Activated T-helper 17 cell treated with anti-CD3 and anti-CD28 coated beads, Interleukin-2, amount 50 U/mL, for 72 hours (primary cell): ENCODE measurements around the gene NUP35. TPM values are rescaled to one million over a fixed set of nuclear protein-coding genes. Genes with fewer than 3 reads are reported as not detected.

Experiments used
- ATAC-seq: fragments of 150-1000 bp; cut with Tn5 transposase; replicated peaks from 2 replicates; pipeline ENCODE4 v1.10.0; 2021; ENCODE audit warnings: mild to moderate bottlenecking, moderate library complexity
- H3K27ac Mint-ChIP-seq: one replicate; pipeline ENCODE4 v1.8.0; 2022; ENCODE audit warnings: mixed read lengths
- H3K27me3 Mint-ChIP-seq: one replicate; pipeline ENCODE4 v1.8.0; 2022; ENCODE audit warnings: mixed read lengths
- H3K36me3 Mint-ChIP-seq: one replicate; pipeline ENCODE4 v1.8.0; 2022; ENCODE audit warnings: low read depth, mild to moderate bottlenecking, mixed read lengths
- H3K4me1 Mint-ChIP-seq: one replicate; pipeline ENCODE4 v1.8.0; 2022; ENCODE audit warnings: mixed read lengths
- H3K4me3 Mint-ChIP-seq: one replicate; pipeline ENCODE4 v1.8.0; 2022; ENCODE audit warnings: mild to moderate bottlenecking, mixed read lengths
- H3K9me3 Mint-ChIP-seq: one replicate; pipeline ENCODE4 v1.8.0; 2022; ENCODE audit warnings: mixed read lengths
- total RNA-seq, 2 donors: library from RNA; stranded (reverse); gene quantifications; one replicate each; pipeline ENCODE4 v1.2.3, GENCODE V29; 2022

NUP35 gene, protein sequence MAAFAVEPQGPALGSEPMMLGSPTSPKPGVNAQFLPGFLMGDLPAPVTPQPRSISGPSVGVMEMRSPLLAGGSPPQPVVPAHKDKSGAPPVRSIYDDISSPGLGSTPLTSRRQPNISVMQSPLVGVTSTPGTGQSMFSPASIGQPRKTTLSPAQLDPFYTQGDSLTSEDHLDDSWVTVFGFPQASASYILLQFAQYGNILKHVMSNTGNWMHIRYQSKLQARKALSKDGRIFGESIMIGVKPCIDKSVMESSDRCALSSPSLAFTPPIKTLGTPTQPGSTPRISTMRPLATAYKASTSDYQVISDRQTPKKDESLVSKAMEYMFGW
- total RNA-seq = 10 to 100 TPM; 30.6 to 33.2 TPM

DNA sequence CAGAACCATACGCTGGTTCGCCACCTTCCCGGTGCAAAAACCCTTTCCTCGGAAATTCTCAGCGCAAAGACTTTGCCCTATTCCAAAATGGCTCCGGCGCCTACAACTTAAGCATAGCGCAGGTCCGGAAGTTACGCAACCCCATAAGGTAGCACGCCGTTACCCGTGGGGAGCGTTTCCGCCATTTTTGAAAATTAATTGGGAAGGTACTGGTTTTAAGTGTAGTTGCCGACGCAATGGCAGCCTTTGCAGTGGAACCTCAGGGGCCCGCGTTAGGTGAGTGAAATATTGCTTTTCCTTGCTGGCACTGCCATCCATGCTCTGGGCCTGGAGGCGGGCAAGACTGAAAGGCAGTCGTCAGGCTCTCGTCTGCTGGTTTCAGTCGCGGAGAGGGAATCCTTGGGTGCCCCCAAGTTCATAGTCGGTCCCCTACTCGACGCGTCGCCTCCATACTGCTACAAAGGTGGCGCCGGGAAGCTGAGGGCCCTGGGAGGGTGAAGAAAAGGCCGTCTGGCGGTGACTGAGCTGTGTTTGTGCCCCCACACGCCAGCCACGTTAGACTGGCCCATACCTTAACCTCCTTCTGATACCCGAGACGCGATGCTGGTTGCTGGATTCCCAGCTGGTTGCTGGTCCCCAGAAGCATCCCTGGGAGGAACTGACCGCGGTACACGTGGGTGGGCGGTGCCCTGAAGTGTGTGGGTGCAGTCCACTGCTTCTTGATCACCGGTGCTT lies at the start of gene NUP35:
NUP35 (plus strand) TSS at position 222 of the 735 bp plus-strand sequence; CDS start at position 237, 15 bp downstream.
- Mint-ChIP-seq H3K4me3 (peak within 1 kb of the TSS; percentile 97), H3K9me3 (no peaks in the 10 kb centered on the region), H3K36me3 (peaks cover 36% of the 10 kb centered on the region), H3K4me1 (peaks cover 13% of the 10 kb centered on the region), H3K27me3 (peaks cover 5% of the 10 kb centered on the region), H3K27ac (peak within 1 kb of the TSS; percentile 95)
- ATAC-seq = peak; percentile 97

DNA sequence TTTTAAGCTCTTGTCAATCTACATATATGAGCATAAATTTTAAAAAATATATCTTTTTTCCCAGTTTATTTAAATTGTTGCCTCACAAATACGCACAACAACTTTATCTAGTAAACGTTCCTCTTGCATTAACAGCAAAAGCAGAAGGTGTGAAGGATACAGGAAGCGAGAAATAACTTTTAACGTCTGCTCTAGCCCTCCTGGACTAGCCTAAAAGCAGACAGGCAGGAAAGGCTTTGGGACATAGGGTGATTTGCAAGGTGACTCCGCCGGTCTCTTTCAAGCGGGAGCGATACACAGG lies 46.1 kb upstream of the NUP35 start:
- no peak for ATAC-seq
- Mint-ChIP-seq H3K4me1 (peaks cover 6% of the 10 kb centered on the region), H3K36me3 (no peaks in the 10 kb centered on the region), H3K9me3 (no peaks in the 10 kb centered on the region), H3K27ac (peak overlapping the region; percentile 88), H3K4me3 (peak overlapping the region; percentile 96), H3K27me3 (no peaks in the 10 kb centered on the region)

GRCh38 chr2:183078464-183079138 lies 45.6 kb upstream of the NUP35 start, which contains the start of gene DUSP19:
TSS of gene DUSP19 (plus strand) at chr2:183078747. CDS start at chr2:183078934, 187 bp downstream.
- peak; percentile 96 for ATAC-seq
- Mint-ChIP-seq H3K9me3 (no peaks in the 10 kb centered on the region), H3K27me3 (no peaks in the 10 kb centered on the region), H3K4me1 (peaks cover 6% of the 10 kb centered on the region), H3K27ac (peak within 1 kb of the TSS; percentile 88), H3K36me3 (no peaks in the 10 kb centered on the region), H3K4me3 (peak within 1 kb of the TSS; percentile 96)

DNA sequence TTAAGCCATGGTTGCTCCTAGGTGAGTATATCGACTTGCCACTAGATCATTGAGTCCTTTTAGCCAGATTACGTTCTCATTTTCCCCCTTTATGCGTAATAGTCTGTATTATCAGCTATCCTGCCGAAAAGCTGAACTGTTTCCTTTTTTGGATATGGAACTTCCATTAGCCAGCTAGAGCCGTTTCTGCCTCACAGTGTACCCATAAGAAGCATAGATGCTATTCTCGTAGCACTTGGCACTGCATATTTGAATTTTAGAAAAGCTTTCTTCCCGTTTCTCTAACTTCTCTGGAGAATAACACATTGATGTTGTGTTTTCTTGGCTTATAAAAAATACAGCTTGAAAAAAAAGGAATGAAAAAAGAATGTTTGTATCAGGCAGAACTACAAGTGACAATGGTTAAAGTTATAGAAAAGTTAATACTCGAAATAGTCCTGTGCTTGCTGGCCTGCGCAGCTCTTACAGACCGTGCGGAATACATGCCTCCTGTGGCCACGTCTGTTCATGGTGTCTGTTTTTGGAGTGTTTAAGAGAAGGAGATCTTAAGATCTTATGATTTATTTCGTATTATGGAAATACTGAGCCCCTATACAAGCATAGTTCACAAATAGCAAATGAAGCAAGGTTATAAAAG lies 45.0 kb upstream of the NUP35 start:
- Mint-ChIP-seq H3K27ac (peak overlapping the region; percentile 88), H3K4me3 (peak overlapping the region; percentile 96), H3K36me3 (no peaks in the 10 kb centered on the region), H3K4me1 (peaks cover 6% of the 10 kb centered on the region), H3K27me3 (no peaks in the 10 kb centered on the region), H3K9me3 (no peaks in the 10 kb centered on the region)
- peak; percentile 43 for ATAC-seq

DNA sequence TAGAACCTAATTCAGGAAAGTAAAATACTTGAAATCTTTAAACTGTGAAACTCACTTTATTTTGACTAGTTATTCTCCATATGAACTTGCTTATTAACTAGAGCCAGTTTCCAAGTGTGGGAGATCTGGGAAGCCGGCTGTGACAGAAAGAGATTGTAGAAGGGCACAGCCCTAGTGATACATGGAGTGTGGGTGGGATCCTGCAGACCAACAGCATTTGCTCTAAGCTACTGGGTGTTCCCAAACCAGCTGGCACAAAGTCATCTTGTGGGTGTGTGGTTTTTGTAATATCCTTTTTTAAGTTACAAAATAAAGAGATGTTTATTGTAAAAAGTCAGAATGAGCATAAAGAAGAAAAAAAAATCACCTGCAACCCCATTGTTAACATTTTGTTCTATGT lies 42.3 kb upstream of the NUP35 start:
- Mint-ChIP-seq H3K36me3 (no peaks in the 10 kb centered on the region), H3K4me3 (no peak overlapping the region), H3K27ac (no peak overlapping the region), H3K27me3 (no peaks in the 10 kb centered on the region), H3K9me3 (no peaks in the 10 kb centered on the region), H3K4me1 (peaks cover 6% of the 10 kb centered on the region)
- no peak for ATAC-seq

DNA sequence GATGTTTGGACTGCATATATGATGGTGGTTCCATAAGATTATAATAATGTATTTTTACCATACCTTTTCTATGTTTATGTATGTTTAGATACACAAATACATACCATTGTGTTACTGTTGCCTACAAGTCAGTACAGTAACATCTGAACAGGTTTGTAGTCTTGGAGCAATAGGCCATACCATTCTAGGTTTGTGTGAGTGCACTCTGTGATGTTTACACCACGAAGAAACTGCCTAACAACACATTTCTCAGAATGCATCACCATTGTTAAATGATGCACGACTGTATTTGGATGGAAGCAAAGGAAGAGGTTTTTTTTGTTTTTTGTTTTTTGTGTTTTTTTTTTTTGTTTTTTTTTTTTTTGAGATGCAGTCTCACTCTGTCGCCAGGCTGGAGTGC lies 36.2 kb upstream of the NUP35 start:
- Mint-ChIP-seq H3K36me3 (no peaks in the 10 kb centered on the region), H3K9me3 (no peaks in the 10 kb centered on the region), H3K27ac (no peak overlapping the region), H3K4me3 (no peak overlapping the region), H3K4me1 (no peaks in the 10 kb centered on the region), H3K27me3 (no peaks in the 10 kb centered on the region)
- ATAC-seq = no peak

DNA sequence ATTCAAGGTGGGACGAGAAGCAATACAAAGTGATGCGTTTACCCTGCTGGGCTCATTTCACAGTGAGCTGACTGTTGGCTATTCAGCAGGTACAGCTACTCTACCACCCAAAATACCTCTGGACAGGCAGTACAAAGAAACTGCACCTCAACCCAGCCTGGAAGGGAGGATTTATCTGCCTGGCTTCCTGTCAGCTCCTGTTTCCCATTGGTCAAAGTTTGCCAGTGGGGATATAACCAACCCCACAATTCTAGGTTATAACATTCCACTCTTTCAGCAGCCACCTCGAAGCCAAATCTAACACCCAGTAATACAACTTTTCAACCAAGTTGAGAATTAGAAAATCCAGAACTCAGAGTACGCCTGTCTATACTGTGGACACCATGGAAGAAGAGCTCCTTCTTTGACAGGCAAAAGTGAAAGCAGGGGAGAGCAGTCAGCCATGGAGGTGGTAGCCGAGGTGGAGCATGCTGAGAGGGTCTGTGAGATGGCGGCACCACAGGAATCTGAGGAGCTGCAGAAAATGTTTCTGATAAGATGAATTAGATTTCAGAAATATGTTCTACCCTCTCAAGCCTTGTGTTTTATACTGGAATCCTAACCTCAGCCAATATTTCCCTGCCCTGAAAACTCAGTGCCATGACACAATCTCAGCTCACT lies 34.9 kb upstream of the NUP35 start:
- no peaks in the 10 kb centered on the region for H3K4me1 Mint-ChIP-seq
- H3K27ac Mint-ChIP-seq = no peak overlapping the region
- no peaks in the 10 kb centered on the region for H3K27me3 Mint-ChIP-seq
- H3K4me3 Mint-ChIP-seq = no peak overlapping the region
- no peaks in the 10 kb centered on the region for H3K36me3 Mint-ChIP-seq
- H3K9me3 Mint-ChIP-seq = no peaks in the 10 kb centered on the region
- no peak for ATAC-seq

DNA sequence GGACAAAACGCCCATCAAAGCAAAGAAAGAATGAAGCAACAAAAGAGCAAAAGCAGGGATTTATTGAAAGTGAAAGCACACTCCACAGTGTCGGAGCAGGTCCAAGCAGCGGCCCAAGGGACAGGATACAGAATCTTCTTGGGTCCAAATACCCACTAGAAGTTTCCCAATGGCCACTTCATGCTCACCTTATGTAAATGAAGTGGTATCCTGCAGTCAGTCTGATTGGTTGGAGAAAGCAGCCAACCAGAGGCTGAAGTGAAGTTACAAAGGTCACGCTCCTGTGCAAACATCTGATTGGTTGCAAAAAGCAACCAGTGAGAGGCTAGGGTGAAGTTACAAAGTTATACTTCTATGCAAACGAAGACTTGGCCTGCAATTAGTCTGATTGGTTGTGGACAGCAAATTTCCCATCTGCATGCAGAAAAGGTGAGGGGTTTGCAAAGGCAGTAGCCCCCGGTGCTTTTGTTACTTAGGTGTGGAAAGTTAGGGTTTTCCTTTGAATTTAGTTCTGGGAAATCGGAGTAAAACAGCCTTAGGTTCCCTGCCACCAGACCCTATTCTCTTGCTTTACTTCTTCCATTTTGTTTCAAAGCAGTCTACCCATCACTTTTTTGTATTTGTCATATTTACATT lies 32.8 kb upstream of the NUP35 start:
- H3K4me1 Mint-ChIP-seq = no peaks in the 10 kb centered on the region
- no peaks in the 10 kb centered on the region for H3K27me3 Mint-ChIP-seq
- H3K9me3 Mint-ChIP-seq = no peaks in the 10 kb centered on the region
- no peak overlapping the region for H3K4me3 Mint-ChIP-seq
- no peaks in the 10 kb centered on the region for H3K36me3 Mint-ChIP-seq
- H3K27ac Mint-ChIP-seq = no peak overlapping the region
- ATAC-seq = no peak

DNA sequence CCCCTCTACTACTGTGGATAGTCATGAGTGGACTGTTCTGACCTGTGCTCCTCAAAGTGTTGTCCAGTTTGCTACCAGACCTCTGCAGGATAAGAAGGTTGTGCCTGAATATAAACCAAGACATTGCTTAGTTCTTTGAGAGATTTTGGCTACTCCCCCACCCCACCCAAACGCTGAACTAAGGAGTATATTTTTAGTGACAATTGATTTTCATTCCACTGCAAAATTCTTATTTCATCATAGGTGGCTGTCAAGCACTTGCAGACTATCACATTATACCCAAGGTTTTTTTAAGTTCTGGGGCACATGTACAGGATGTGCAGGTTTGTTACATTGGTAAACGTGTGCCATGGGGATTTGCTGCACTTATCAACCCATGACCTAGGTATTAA lies 32.3 kb upstream of the NUP35 start:
- H3K4me1 Mint-ChIP-seq = no peaks in the 10 kb centered on the region
- H3K27ac Mint-ChIP-seq = no peak overlapping the region
- no peak overlapping the region for H3K4me3 Mint-ChIP-seq
- H3K9me3 Mint-ChIP-seq = no peaks in the 10 kb centered on the region
- no peaks in the 10 kb centered on the region for H3K27me3 Mint-ChIP-seq
- no peaks in the 10 kb centered on the region for H3K36me3 Mint-ChIP-seq
- ATAC-seq = no peak

GRCh38 chr2:183093857-183094657 lies 30.2 kb upstream of the NUP35 start:
- Mint-ChIP-seq H3K27me3 (no peaks in the 10 kb centered on the region), H3K4me1 (no peaks in the 10 kb centered on the region), H3K27ac (no peak overlapping the region), H3K36me3 (no peaks in the 10 kb centered on the region), H3K9me3 (no peaks in the 10 kb centered on the region), H3K4me3 (no peak overlapping the region)
- no peak for ATAC-seq

DNA sequence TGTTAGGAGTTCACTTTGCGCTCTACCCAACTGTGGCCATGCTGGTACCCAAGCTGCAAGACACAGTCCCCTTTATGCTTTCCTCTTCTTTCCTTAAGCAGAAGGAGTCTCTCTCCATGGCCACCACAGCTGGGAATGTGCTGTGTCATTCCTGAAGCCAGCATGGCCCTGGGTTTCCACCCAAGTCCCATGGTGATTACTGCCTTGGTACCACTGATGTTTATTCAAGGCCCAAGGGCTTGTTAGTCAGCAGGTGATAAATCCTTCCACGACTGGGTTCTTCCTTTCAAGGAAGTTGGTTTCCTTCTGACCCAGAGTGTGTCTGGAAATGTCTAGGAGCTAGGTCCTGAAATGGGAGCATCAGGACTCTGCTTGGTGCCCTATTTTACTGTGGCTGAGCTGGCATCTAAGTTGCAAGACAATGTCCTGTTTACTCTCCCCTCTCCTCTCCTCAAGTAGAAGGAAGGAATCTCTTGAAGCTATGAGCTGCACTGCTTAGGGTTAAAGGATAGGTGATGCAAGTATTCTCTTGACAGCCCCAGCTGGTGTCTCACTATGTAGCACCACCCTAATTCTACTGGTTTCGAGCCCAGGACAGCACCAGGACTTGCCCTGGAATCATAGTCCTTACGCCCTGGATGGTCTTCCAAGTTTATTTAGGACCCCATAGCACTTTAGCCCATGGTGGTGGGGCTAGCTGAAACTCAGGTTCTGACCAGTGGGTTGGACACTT lies 18.7 kb upstream of the NUP35 start:
- H3K4me1 Mint-ChIP-seq = no peaks in the 10 kb centered on the region
- H3K27ac Mint-ChIP-seq = no peak overlapping the region
- no peaks in the 10 kb centered on the region for H3K36me3 Mint-ChIP-seq
- ATAC-seq = no peak
- H3K9me3 Mint-ChIP-seq = no peaks in the 10 kb centered on the region
- peaks cover 9% of the 10 kb centered on the region for H3K27me3 Mint-ChIP-seq
- no peak overlapping the region for H3K4me3 Mint-ChIP-seq

- ATAC-seq = no peak
- Mint-ChIP-seq H3K4me3 (no peak overlapping the region), H3K27ac (no peak overlapping the region), H3K4me1 (no peaks in the 10 kb centered on the region), H3K36me3 (no peaks in the 10 kb centered on the region), H3K9me3 (no peaks in the 10 kb centered on the region), H3K27me3 (peaks cover 8% of the 10 kb centered on the region)
These were observed 11.7 kb upstream of the NUP35 start for GRCh38 chr2:183112577-183112976.

DNA sequence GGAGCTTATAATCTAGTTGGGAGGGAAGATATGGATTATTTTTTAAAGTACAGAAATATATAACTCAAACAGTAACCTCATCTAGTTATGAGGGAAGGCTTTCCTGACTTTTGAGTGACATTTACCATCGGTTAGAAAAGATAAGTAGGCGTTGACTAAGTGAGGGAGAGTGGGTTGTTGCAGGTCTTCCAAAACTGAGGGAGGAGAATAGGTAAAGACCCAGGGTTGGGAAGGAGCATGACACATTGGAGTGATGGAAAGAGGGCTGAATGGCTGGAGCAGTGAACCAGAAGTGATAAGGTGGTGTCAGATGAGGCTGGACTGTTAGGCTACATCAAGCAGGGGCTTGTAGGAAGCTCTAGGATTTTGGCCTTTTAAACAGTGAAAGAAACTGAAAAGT lies 10.6 kb upstream of the NUP35 start:
- H3K4me1 Mint-ChIP-seq = no peaks in the 10 kb centered on the region
- ATAC-seq = no peak
- H3K36me3 Mint-ChIP-seq = no peaks in the 10 kb centered on the region
- peaks cover 8% of the 10 kb centered on the region for H3K27me3 Mint-ChIP-seq
- no peaks in the 10 kb centered on the region for H3K9me3 Mint-ChIP-seq
- no peak overlapping the region for H3K4me3 Mint-ChIP-seq
- no peak overlapping the region for H3K27ac Mint-ChIP-seq
